PC-3 (cell line): ENCODE measurements around the gene MAPKBP1. TPM values are rescaled to one million over a fixed set of nuclear protein-coding genes. Genes with fewer than 3 reads are reported as not detected.
A peak's percentile ranks its signal among the peaks of the same experiment; 100 is the strongest.
"Not testable (repeated sequence)": the region's sequence is repeated elsewhere in the genome, so short reads cannot be mapped to it uniquely, and the experiment has no call there.

Experiments used
- ATAC-seq: fragments of 200-7000 bp; cut with Tn5 transposase; 2 replicates; pipeline ENCODE4 v1.9.1; 2020; ENCODE audit warnings: mild to moderate bottlenecking, moderate library complexity
- Bru-seq: library from RNA; stranded (reverse); fragments of 400-500 nt; gene quantifications from one replicate; lab custom pipeline; 2021; lab: Mats Ljungman, UMichigan
- BruChase-seq, 2 experiments: library from RNA; stranded (reverse); fragments of 400-500 nt; gene quantifications; one replicate each; lab custom pipeline; 2021; lab: Mats Ljungman, UMichigan
- BruUV-seq: library from RNA; stranded (reverse); fragments of 400-500 nt; replicated peaks from 2 replicates; lab custom pipeline; 2021; lab: Mats Ljungman, UMichigan
- CTCF ChIA-PET: fragments of 300-600 bp; sonication (Branson Sonifier 250); formaldehyde crosslinking; loops from one replicate; lab custom pipeline; 2022; ENCODE audit warnings: antibody characterized with exemption; lab: Charles Lee
- POLR2A ChIA-PET: fragments of 300-600 bp; sonication (Branson Sonifier 250); formaldehyde crosslinking; loops from one replicate; lab custom pipeline; 2022; ENCODE audit warnings: antibody characterized with exemption; ENCODE audit not compliant: unreplicated experiment; lab: Charles Lee
- DNase-seq: peaks from one replicate; pipeline ENCODE4 v3.0.0-alpha.2; 2015
- H2AFZ ChIP-seq: fragments of 300-600 bp; sonication (generic); 2 replicates; pipeline ENCODE4 v1.6.0; 2016; ENCODE audit warnings: antibody characterized with exemption, low read length
- H3F3A ChIP-seq: fragments of 300-600 bp; sonication (generic); one replicate; pipeline ENCODE4 v1.6.0; 2017; ENCODE audit warnings: antibody characterized with exemption, low read length, control low read depth, mild to moderate bottlenecking; ENCODE audit not compliant: unreplicated experiment
- H3K27ac ChIP-seq: fragments of 300-600 bp; sonication (generic); 2 replicates; pipeline ENCODE4 v1.5.1; 2016; ENCODE audit warnings: mild to moderate bottlenecking, low read length
- H3K27me3 ChIP-seq: fragments of 300-600 bp; sonication (generic); 2 replicates; pipeline ENCODE4 v1.6.1; 2016; ENCODE audit warnings: low read length, mixed read lengths
- H3K36me3 ChIP-seq: fragments of 300-600 bp; sonication (generic); 2 replicates; pipeline ENCODE4 v1.6.1; 2016; ENCODE audit warnings: low read depth, mixed run types, low read length, mixed read lengths
- H3K4me1 ChIP-seq: fragments of 300-600 bp; sonication (generic); 2 replicates; pipeline ENCODE4 v1.5.1; 2016; ENCODE audit warnings: low read length; ENCODE audit not compliant: insufficient read depth
- H3K4me2 ChIP-seq: fragments of 300-600 bp; sonication (generic); 2 replicates; pipeline ENCODE4 v1.6.0; 2016; ENCODE audit warnings: low read length
- H3K4me3 ChIP-seq: fragments of 300-600 bp; sonication (generic); 2 replicates; pipeline ENCODE4 v1.5.1; 2016; ENCODE audit warnings: mild to moderate bottlenecking, low read length, mixed read lengths
- H3K79me2 ChIP-seq: fragments of 300-600 bp; sonication (generic); 2 replicates; pipeline ENCODE4 v1.6.1; 2017; ENCODE audit warnings: low read length, mixed read lengths
- H3K9ac ChIP-seq: fragments of 300-600 bp; sonication (generic); 2 replicates; pipeline ENCODE4 v1.6.0; 2016; ENCODE audit warnings: mild to moderate bottlenecking, low read length
- H3K9me2 ChIP-seq: fragments of 300-600 bp; sonication (generic); replicated peaks from 2 replicates; pipeline ENCODE4 v1.6.1; 2016; ENCODE audit warnings: mixed run types, low read length, mixed read lengths
- H3K9me3 ChIP-seq: fragments of 300-600 bp; sonication (generic); 2 replicates; pipeline ENCODE4 v1.6.1; 2016; ENCODE audit warnings: low read length, mixed read lengths
- H4K20me1 ChIP-seq: fragments of 300-600 bp; sonication (generic); 2 replicates; pipeline ENCODE4 v1.6.1; 2016; ENCODE audit warnings: low read length, mixed read lengths
- CTCF ChIP-seq: fragments of 300-600 bp; sonication (generic); conservative IDR thresholded peaks from 2 replicates; pipeline ENCODE4 v1.5.1; 2017; ENCODE audit warnings: antibody characterized with exemption, low read depth, mild to moderate bottlenecking, low read length
- EZH2 ChIP-seq: fragments of 300-600 bp; sonication (generic); IDR thresholded peaks from one replicate; pipeline ENCODE4 v1.6.1; 2017; ENCODE audit warnings: antibody characterized with exemption, mild to moderate bottlenecking, low read length; ENCODE audit not compliant: unreplicated experiment
- EZH2phosphoT487 ChIP-seq: fragments of 300-600 bp; sonication (generic); IDR thresholded peaks from 2 replicates; pipeline ENCODE4 v1.6.1; 2018; ENCODE audit warnings: mild to moderate bottlenecking, antibody characterized with exemption, low read length, borderline replicate concordance
- intact Hi-C: fragments of 100-400 bp; cut with micrococcal nuclease; formaldehyde crosslinking; loops from 2 replicates; pipeline ENCODE4 v1.9.0; 2023
- long read RNA-seq: library from polyadenylated mRNA; unstranded; transcript quantifications from one replicate; pipeline ENCODE4 v2.0.0, GENCODE V29; 2021; ENCODE audit not compliant: unreplicated experiment
- total RNA-seq: library from RNA; depleted of rRNA; stranded (reverse); fragments of >200 nt; gene quantifications from 2 replicates; pipeline ENCODE4 v1.2.3, GENCODE V29; 2014; rRNA removed

The MAPKBP1 gene
- total RNA-seq (23.8 and 29.1 TPM in 2 replicates), Bru-seq, nascent RNA (percentile 80 among the genes with signal in this experiment), BruChase-seq, experiment 1, labeled RNA remaining after a 6-hour chase (percentile 91 among the genes with signal in this experiment), BruChase-seq, experiment 2, labeled RNA remaining after a 2-hour chase (percentile 88 among the genes with signal in this experiment)
- long read RNA-seq, partial matches to known transcripts, result 9 of 37 reads
- long read RNA-seq, other reads (novel, unspliced or antisense), result 28 of 37 reads

- peak within 1 kb of the TSS; percentile 81 for H3K4me3 ChIP-seq
- peak; percentile 98 for DNase-seq
- H3K27me3 ChIP-seq, result no peaks in the 10 kb centered on the region
- H3K9me2 ChIP-seq, result no peaks in the 10 kb centered on the region
- H3K27ac ChIP-seq, result peak within 1 kb of the TSS; percentile 46
- intact Hi-C loops, result loop anchor here (2.0 to 5.0 kb wide), 4 partner anchors 17 to 198 kb away; partner anchors contain the start of gene EHD4
- H3K36me3 ChIP-seq, result no peaks in the 10 kb centered on the region
- CTCF ChIA-PET, result interaction anchor here (0.6 to 2.8 kb wide), 16 partner anchors 22 to 283 kb away, joined by 3 to 76 read pairs (median 4); partner anchors contain the start of gene JMJD7
- peak within 1 kb of the TSS; percentile 74 for H3K9ac ChIP-seq
- H4K20me1 ChIP-seq, result 0 out of 2 replicates have a peak, but pooled peaks cover 4% of the 10 kb centered on the region
- no peaks in the 10 kb centered on the region for H3K9me3 ChIP-seq
- BruUV-seq, result TSS peak; percentile 41
- peak within 1 kb of the TSS; percentile 79 for H2AFZ ChIP-seq
- no peaks in the 10 kb centered on the region for H3F3A ChIP-seq
- POLR2A ChIA-PET, result interaction anchor here (0.5 to 1.0 kb wide), 8 partner anchors 14 to 154 kb away, joined by 3 to 9 read pairs (median 4); no protein-coding TSS in a partner anchor
- peak within 1 kb of the TSS; percentile 92 for H3K4me2 ChIP-seq
- peaks cover 51% of the 10 kb centered on the region for H3K4me1 ChIP-seq
- peaks cover 44% of the 10 kb centered on the region for H3K79me2 ChIP-seq
- no peak for TF ChIP-seq EZH2
- TF ChIP-seq CTCF, result peak; percentile 85
- no peak for TF ChIP-seq EZH2phosphoT487
- peak; percentile 82 for ATAC-seq
Measured at GRCh38 chr15:41774062-41774881, at the start of gene MAPKBP1. TSS of gene MAPKBP1 (plus strand) at chr15:41774484. CDS start at chr15:41775276, 792 bp downstream.

GRCh38 chr15:41727143-41727542 is 47.1 kb upstream of the MAPKBP1 start:
- POLR2A ChIA-PET, result no interaction called here
- no peak overlapping the region for H3K4me3 ChIP-seq

GRCh38 chr15:41728061-41728460 is 46.2 kb upstream of the MAPKBP1 start:
- intact Hi-C loops, H3K9me2 ChIP-seq, H3K36me3 ChIP-seq, BruUV-seq, H3K9ac ChIP-seq, H4K20me1 ChIP-seq, H3K9me3 ChIP-seq, H3K4me3 ChIP-seq, H3K27ac ChIP-seq, H3K4me1 ChIP-seq, ATAC-seq, POLR2A ChIA-PET, H3K4me2 ChIP-seq, H3K79me2 ChIP-seq, CTCF ChIA-PET, H2AFZ ChIP-seq, H3K27me3 ChIP-seq, H3F3A ChIP-seq, DNase-seq: not testable (repeated sequence)

More at GRCh38 chr15:41727143-41727542, 47.1 kb upstream of the MAPKBP1 start:
- Histone ChIP-seq H3K9me3 (no peaks in the 10 kb centered on the region), H3K79me2 (no peaks in the 10 kb centered on the region), H3K27me3 (no peaks in the 10 kb centered on the region), H3K27ac (no peak overlapping the region), H3K9ac (no peak overlapping the region), H3K4me2 (no peak overlapping the region), H3K9me2 (no peaks in the 10 kb centered on the region), H3K4me1 (no peaks in the 10 kb centered on the region), H3F3A (no peaks in the 10 kb centered on the region), H3K36me3 (peaks cover 2% of the 10 kb centered on the region; the same call in 1 of the 2 replicates), H2AFZ (no peak overlapping the region), H4K20me1 (no peaks in the 10 kb centered on the region)
- no TSS peak for BruUV-seq
- ATAC-seq (no peak), DNase-seq (no peak)
- CTCF ChIA-PET, result no interaction called here
- intact Hi-C loops, result no loop called here
- TF ChIP-seq EZH2phosphoT487, result no peak
- no peak for TF ChIP-seq CTCF
- TF ChIP-seq EZH2, result no peak
